Measurements from ENCODE around the gene FGF14.

The FGF14 gene

DNA sequence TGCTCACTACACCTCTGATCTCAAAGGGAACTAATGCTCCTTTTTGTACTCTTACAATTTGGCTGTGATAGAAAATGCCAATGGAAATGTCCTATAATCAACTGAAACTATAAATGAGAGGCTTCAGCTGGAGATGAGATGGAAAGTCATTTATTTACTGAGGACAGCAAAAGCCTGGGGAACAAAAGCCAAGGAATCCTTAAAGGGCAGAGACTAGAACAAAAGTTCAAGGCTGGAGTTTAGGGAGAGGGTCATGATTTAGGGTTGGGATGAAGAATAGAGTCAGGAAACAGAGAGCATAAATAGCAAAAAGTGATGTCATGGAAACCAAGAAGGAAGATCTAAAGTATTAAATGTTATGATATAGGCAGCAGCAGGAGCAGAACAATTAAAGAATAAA is 401.1 kb downstream of the FGF14 start:
- no peak overlapping the region for H3K4me3 ChIP-seq (replicated peaks; ENCODE audit: low read depth, low read length)
- no peak for DNase-seq (ENCODE audit: low read depth)
- TF ChIP-seq CTCF (IDR thresholded peaks at IDR 0.05; ENCODE audit: low read length, missing control alignments): no peak

GRCh38 chr13:101998129-101998528 is 403.7 kb downstream of the FGF14 start:
- no peak for TF ChIP-seq CTCF (IDR thresholded peaks at IDR 0.05; ENCODE audit: low read length, missing control alignments)
- H3K4me3 ChIP-seq (replicated peaks; ENCODE audit: low read depth, low read length): no peak overlapping the region
- no peak for DNase-seq (ENCODE audit: low read depth)

GRCh38 chr13:101996954-101997353 is 404.9 kb downstream of the FGF14 start:
- no peak for DNase-seq (ENCODE audit: low read depth)
- TF ChIP-seq CTCF (IDR thresholded peaks at IDR 0.05; ENCODE audit: low read length, missing control alignments): no peak

GRCh38 chr13:101989798-101990350 is 412.0 kb downstream of the FGF14 start:
- DNase-seq (ENCODE audit: low read depth): no peak
- no peak overlapping the region for H3K4me3 ChIP-seq (replicated peaks; ENCODE audit: low read depth, low read length)
- TF ChIP-seq CTCF (IDR thresholded peaks at IDR 0.05; ENCODE audit: low read length, missing control alignments): no peak

More at GRCh38 chr13:101996954-101997353, 404.9 kb downstream of the FGF14 start:
- H3K4me3 ChIP-seq (replicated peaks; ENCODE audit: low read depth, low read length): no peak overlapping the region

DNA sequence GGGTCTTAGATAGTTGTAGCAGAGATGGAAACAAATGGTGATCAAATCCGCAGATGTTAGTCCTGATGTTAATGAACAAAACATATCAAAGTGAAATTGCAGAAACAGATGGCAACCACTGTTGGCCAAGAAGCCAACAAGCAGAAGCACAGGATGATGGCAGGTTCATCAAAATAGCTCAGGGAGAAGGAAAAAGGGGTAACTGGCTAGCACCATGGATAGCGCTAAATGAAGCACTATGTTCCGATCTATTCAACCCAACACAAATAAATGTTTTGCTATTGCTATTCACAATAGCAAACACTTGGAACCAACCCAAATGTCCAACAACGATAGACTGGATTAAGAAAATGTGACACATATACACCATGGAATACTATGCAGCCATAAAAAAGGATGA is 413.7 kb downstream of the FGF14 start:
- no peak overlapping the region for H3K4me3 ChIP-seq (replicated peaks; ENCODE audit: low read depth, low read length)
- DNase-seq (ENCODE audit: low read depth): no peak
- no peak for TF ChIP-seq CTCF (IDR thresholded peaks at IDR 0.05; ENCODE audit: low read length, missing control alignments)

DNA sequence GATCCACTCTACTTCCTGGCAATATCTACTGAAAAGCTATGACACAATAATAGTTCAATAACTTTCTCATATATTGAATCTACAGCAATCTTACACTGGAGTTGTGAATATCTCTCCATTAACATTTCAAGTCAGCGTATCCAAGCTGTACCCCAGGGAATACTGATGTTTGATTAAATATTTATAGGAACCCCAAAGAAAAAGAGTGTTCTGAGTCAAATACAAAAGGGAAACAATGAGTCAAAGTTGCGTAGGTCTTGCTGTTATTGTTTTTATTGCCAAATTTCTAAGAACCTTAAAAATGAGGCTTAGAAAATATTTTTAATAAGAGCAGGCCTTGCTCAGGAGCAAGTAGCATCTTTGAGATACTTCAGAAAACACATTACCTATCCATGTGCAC is 415.5 kb downstream of the FGF14 start:
- DNase-seq (ENCODE audit: low read depth): no peak
- no peak overlapping the region for H3K4me3 ChIP-seq (replicated peaks; ENCODE audit: low read depth, low read length)
- no peak for TF ChIP-seq CTCF (IDR thresholded peaks at IDR 0.05; ENCODE audit: low read length, missing control alignments)

- no peak for DNase-seq (ENCODE audit: low read depth)
- no peak for TF ChIP-seq CTCF (IDR thresholded peaks at IDR 0.05; ENCODE audit: low read length, missing control alignments)
- H3K4me3 ChIP-seq (replicated peaks; ENCODE audit: low read depth, low read length): no peak overlapping the region
Measured at GRCh38 chr13:101985321-101985720, 416.5 kb downstream of the FGF14 start.
